Measurements from ENCODE around the gene SYVN1. TPM values are rescaled to one million over a fixed set of nuclear protein-coding genes. Genes with fewer than 3 reads are reported as not detected.

Gene SYVN1
- 22.2 TPM for total RNA-seq

GRCh38 chr11:65134240-65134951, at the start of gene SYVN1:
Gene SYVN1 (minus strand): TSS chr11:65134519. CDS start chr11:65133601, 918 bp downstream.

DNA sequence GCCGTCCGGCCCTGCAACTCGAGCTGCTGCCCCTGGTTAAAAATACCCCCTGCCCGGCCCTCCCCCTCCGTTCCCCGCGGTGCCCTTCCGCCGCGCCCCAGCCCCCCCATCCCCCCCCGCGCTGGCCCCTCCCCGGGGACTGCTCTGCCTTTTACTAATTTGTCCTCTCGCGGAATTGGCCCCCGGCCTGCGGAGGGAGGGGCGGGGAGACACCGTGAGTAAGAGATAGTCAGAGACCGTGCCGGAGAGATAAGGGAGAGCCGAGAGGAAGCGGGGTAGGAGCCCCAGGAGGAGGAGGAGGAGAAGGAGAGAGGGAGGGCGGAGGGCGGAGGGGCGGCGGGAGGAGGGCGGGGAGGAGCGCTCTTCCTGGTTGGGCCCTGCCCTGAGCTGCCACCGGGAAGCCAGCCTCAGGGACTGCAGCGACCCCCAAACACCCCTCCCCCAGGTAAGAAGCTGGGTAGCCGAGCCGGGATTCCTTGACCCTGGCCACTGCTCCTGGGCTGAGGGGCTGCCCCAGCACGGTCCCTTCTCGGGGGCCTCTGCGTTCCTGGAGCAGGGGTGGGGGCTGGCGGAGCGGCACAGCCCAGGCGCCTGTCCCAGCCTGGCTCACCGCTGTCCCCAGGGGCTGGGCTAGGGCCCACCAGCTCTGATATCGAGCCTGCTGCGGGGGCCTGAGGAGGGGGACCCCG, 47.4 kb upstream of the SYVN1 start, which contains the start of gene CAPN1:
Gene CAPN1, plus strand, starts transcription at position 360 of the 689 bp plus-strand sequence. CDS start 774 bp downstream, outside the sequence.

DNA sequence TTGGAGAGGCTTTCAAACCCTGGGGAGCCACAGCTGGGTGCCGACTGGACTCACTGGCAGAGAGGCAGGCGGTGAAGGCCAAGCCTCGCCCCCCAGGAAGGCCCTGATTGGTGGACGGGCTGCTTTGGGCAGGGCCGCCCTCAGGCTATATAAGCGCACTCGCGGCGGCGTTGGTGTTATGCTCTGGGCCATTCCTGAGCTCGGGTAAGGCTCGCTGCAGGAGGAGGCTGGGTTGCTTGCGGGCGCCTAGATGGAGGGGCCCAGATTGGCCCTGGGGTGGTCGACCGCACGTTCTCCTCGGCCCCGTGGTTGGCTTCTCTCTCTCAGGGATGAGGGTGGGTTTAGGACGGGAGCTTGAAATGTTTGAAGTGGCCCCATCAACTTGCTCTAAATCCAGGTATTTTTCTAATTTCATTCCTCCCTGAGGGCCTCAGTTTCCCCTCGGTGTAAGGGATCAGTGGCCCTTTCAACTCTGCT, 35.8 kb upstream of the SYVN1 start, which contains the start of gene SPDYC:
Gene SPDYC, plus strand, starts transcription at position 176 of the 477 bp plus-strand sequence. CDS start 1,125 bp downstream, outside the sequence.

GRCh38 chr11:65121865-65122696, 12.2 kb downstream of the SYVN1 start, which contains the start of the genes FAU and MRPL49:
Gene FAU (minus strand): TSS chr11:65122134. CDS start chr11:65121813, 321 bp downstream.
Gene MRPL49 (plus strand): TSS chr11:65122321. CDS start chr11:65122347, 26 bp downstream.

DNA sequence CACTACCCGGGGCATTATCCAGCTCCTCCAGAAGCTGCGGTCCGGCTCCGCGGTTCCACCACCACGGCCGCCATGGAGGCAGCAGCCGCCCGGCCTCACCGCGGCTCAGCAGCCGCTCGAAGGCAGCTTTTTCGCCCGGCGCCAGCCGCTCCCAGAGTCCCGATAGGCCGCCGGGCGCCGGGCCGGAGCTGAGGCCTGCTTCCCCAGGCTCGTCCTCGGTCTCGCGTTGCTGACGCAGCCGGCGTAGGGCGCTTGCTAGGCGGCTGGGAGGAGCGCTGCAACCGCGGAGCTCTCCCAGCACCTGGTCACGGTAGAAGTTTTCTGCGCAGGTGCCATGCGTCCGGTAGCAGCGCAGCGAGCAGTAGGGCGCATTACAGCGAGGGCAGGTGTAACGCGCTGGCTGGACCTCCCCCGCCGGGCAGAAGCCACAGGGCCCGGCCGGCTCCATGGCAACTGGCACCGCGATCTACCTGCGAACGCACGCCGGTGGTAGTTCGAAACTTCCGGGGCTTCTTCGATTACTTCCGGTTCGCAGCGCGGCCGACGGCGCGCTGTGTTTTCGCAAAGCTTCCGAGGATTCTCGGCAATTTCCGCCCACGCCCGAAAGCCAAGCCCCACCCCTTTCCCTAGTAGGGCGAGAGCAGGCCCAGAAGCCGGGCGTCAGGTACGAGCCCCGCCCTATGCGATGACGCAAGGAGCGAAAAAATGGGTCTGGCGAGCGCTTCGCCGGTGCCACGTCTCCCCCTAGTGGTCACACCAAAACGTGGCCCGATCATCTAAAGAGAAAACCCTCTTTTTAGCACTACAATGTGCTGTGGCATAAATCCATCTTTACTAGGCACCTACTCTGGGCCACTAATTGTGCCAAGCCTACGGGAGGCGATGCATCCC, 16.9 kb downstream of the SYVN1 start, which contains the start of gene ZNHIT2:
Gene ZNHIT2, minus strand, starts transcription at position 496 of the 891 bp plus-strand sequence. Its CDS starts 48 bp downstream, at position 448.

GRCh38 chr11:65111744-65112545, 22.4 kb downstream of the SYVN1 start, which contains the start of gene TM7SF2:
Gene TM7SF2 (plus strand): TSS chr11:65111872. CDS start chr11:65112016, 144 bp downstream.

DNA sequence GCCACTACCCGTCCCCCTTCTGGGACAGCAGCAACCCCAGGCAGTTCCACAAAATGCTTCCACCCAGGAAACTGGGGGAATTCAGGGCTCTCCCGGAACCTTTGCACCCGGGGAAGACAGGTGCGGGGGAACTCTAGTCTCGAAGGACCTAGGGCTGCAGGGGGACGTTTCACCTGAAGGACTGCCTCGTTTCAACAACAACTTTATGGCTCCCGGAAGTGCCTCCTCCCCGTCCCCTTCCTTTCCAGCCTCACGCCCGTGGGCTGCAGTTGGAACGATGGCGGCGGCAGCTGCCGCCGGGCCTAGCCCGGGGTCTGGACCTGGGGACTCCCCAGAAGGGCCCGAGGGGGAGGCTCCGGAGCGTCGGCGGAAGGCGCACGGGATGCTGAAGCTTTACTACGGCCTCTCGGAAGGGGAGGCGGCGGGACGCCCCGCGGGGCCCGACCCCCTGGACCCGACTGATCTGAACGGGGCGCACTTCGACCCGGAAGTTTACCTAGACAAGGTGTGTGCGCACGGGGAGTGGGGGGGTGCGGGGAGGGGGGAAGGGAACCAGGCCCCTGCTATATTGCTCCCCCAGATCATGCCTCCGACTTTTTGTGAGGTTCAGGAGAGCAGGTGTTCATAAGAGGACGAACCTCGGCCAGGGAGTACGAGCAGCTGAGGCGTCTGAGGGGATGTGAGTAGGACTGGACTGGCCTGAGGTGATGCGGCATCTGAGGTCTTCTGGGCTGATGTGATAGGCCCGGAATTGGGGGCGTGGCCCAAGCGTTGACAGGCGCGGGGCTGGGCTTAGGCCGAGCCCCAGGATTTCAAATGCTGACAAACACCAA, 38.1 kb downstream of the SYVN1 start, which contains the start of gene VPS51:
Gene VPS51, plus strand, starts transcription at position 241 of the 833 bp plus-strand sequence. Its CDS starts 37 bp downstream, at position 278.

GRCh38 chr11:65083834-65084597, 50.3 kb downstream of the SYVN1 start, which contains the start of the genes CDCA5 and ZFPL1:
Gene CDCA5 (minus strand): TSS chr11:65084040. CDS start chr11:65083978, 62 bp downstream.
Gene ZFPL1 (plus strand): TSS chr11:65084222. CDS start chr11:65084699, 477 bp downstream.

Small RNA genes within 50 kb of the gene (small RNA-seq; reads per million reads assigned to genes)
- gene HIGD1AP10 (ENCODE audit: low replicate concordance) (not detected), gene PDCL2P2 (ENCODE audit: low replicate concordance) (not detected), gene RNU2-23P (ENCODE audit: low replicate concordance) (7.0 reads per million, percentile 88 among the genes with 10 or more reads in this experiment)

Other genes with a start within 250 kb of the SYVN1 start
- gene ATG2A, start 217.3 kb downstream of the SYVN1 start, total RNA-seq: 13.1 TPM
- gene PPP2R5B, start 209.8 kb downstream of the SYVN1 start, total RNA-seq: 27.9 TPM
- not detected for gene GPHA2, start 198.6 kb downstream of the SYVN1 start, total RNA-seq
- gene MAJIN, start 162.4 kb downstream of the SYVN1 start, total RNA-seq: not detected
- not detected for gene BATF2, start 137.5 kb downstream of the SYVN1 start, total RNA-seq
- gene ARL2, start 120.4 kb downstream of the SYVN1 start, total RNA-seq: 42.9 TPM
- gene SNX15, start 107.1 kb downstream of the SYVN1 start, total RNA-seq: 21.9 TPM
- gene SAC3D1, start 93.3 kb downstream of the SYVN1 start, total RNA-seq: 4.7 TPM
- gene NAALADL1, start 76.0 kb downstream of the SYVN1 start, total RNA-seq: 2.2 TPM
- 2.8 TPM for gene CDCA5, start 50.5 kb downstream of the SYVN1 start, total RNA-seq
- 20.3 TPM for gene ZFPL1, start 50.3 kb downstream of the SYVN1 start, total RNA-seq
- 197 TPM for gene VPS51, start 38.3 kb downstream of the SYVN1 start, total RNA-seq
- gene TM7SF2, start 22.6 kb downstream of the SYVN1 start, total RNA-seq: 61.0 TPM
- gene ZNHIT2, start 16.8 kb downstream of the SYVN1 start, total RNA-seq: 4.7 TPM
- 168 TPM for gene FAU, start 12.4 kb downstream of the SYVN1 start, total RNA-seq
- gene MRPL49, start 12.2 kb downstream of the SYVN1 start, total RNA-seq: 29.4 TPM
- not detected for gene SPDYC, start 35.7 kb upstream of the SYVN1 start, total RNA-seq
- 65.7 TPM for gene CAPN1, start 47.4 kb upstream of the SYVN1 start, total RNA-seq
- gene POLA2, start 127.4 kb upstream of the SYVN1 start, total RNA-seq: 4.7 TPM
- gene CDC42EP2, start 180.3 kb upstream of the SYVN1 start, total RNA-seq: 9.4 TPM
- 50.7 TPM for gene DPF2, start 199.3 kb upstream of the SYVN1 start, total RNA-seq
- 3.8 TPM for gene TIGD3, start 220.2 kb upstream of the SYVN1 start, total RNA-seq
- gene SLC25A45, start 248.1 kb upstream of the SYVN1 start, total RNA-seq: 0.31 TPM